Epithelial cell of esophagus (primary cell): ENCODE measurements around the gene SMIM10L2A.
"Not testable (repeated sequence)": the region's sequence is repeated elsewhere in the genome, so short reads cannot be mapped to it uniquely, and the experiment has no call there.

Experiments used
- DNase-seq: peaks from one replicate; pipeline ENCODE4 v3.0.0; 2010; ENCODE audit warnings: low read depth
- H3K4me3 ChIP-seq: 2 replicates; pipeline ENCODE4 v1.5.1; 2011; ENCODE audit warnings: mild to moderate bottlenecking, low read length, control low read depth
- CTCF ChIP-seq: IDR thresholded peaks from 2 replicates; pipeline ENCODE4 v1.5.1; 2011; ENCODE audit warnings: low read depth, mild to moderate bottlenecking, low read length, control low read depth, inconsistent platforms; ENCODE audit not compliant: insufficient read depth; ENCODE audit errors: missing control alignments

The SMIM10L2A gene

GRCh38 chrX:135454816-135455215 lies 33.1 kb downstream of the SMIM10L2A start:
- TF ChIP-seq CTCF, result no peak
- no peak for DNase-seq
- no peak overlapping the region for H3K4me3 ChIP-seq

DNA sequence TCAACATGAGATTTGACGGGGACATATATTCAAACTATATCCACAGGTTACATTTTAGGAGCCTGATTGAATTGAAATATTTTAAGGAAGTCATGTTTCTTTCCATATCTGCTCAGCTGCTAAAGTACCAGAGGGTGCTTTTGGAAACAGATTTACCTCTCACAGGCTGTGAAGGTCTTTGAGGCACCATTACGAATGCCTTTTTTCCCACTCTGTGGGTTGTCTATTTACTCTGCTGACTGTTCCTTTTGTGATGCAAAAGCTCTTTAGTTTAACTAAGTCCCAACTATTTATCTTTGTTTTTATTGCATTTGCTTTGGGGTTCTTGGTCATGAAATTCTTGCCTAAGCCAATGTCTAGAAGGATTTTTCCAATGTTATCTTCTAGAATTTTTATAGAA lies 40.0 kb downstream of the SMIM10L2A start:
- H3K4me3 ChIP-seq, DNase-seq: not testable (repeated sequence)

DNA sequence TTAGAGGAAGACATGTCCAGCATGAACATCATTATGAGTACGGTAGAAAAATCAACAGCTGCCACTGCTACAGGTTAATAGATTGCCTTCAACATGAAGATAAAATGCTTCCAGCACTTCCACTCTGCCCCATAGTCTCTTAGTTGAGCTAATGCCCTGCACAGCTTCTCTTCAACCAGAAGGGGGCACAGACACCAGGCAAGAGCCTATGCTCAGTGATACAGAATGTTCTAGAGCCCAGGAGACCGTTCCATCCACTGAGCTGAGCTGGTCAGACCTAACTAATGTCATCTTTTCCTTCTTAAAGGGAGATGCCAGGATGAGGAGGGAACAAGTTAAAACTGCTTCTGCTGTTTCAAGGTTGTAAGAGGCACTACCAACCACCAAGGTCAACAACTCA lies 42.2 kb downstream of the SMIM10L2A start:
- DNase-seq, result peak; percentile 9
- peak; percentile 41 for TF ChIP-seq CTCF
- no peak overlapping the region for H3K4me3 ChIP-seq

DNA sequence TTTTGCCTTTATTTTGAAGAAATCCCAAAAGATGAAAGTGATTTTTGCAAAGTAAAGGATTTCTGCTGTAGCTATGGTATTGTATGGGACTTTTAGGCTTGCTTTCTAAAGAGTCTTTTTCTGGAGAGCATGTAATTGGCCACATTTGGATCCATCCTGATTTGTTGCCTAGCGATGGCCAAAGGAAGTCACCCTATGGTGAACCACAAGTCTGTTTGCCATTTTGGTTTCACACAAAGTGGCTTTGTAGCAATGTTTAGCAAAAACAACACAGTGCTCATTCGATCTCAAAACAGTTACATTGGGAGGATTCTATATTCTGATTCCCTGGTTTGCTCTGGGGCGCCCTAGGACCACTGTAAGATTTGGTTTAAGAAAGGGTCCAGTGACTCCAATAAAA lies 54.6 kb downstream of the SMIM10L2A start:
- DNase-seq, result no peak
- no peak for TF ChIP-seq CTCF
- H3K4me3 ChIP-seq, result no peak overlapping the region

DNA sequence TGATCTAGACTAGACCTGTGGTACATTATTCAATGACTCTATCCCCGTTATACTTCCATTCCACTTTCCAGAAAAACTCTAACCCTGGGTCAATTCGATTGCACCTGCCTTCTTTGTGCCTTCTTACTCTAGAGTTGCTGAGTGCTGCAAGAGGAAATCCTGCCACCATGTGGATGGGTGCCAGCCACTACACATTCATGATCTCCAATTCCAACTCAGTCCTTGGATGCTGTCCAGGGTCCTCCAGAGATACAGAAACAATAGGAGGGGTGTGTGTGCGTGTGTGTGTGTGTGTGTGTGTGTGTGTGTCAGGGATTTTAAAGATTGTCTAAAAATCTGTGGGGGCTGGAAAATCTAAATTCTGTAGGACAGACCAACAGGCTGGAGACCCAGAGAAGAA lies 55.8 kb downstream of the SMIM10L2A start:
- DNase-seq, result peak; percentile 77
- no peak overlapping the region for H3K4me3 ChIP-seq
- TF ChIP-seq CTCF, result peak; percentile 71
